GM12873 (cell line): ENCODE results near the gene NOX1.

Experiments
- TF ChIP-seq, protein P1 (sequence below): IDR thresholded peaks from 2 replicates; pipeline ENCODE4 v1.5.1; 2012; ENCODE audit warnings: low read depth, mild to moderate bottlenecking, moderate library complexity, low read length, control low read depth; ENCODE audit not compliant: insufficient read depth; ENCODE audit errors: missing control alignments

The NOX1 gene

DNA sequence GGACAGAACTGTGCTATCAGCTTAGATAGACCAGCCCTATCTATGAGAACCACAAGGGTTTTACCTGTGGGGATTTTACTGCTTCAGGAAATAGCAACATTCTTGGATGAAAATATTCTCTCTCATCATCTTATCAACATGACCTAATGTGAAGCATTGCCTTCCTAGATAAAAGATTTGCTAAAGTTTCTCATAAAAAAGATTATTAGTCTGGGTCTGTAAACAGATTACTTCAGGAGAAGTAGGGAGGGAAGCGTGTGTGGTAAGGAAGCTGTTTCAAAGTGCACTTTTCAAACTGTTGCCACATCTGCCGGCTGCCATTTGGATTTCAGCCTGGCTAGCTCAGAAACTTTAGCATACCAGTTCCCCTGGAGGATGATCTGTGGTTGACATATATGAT lies at the start of gene NOX1:
Gene NOX1, minus strand, starts transcription at position 35 of the 400 bp plus-strand sequence. CDS start 220 bp downstream, outside the sequence.
- TF ChIP-seq, protein P1, sequence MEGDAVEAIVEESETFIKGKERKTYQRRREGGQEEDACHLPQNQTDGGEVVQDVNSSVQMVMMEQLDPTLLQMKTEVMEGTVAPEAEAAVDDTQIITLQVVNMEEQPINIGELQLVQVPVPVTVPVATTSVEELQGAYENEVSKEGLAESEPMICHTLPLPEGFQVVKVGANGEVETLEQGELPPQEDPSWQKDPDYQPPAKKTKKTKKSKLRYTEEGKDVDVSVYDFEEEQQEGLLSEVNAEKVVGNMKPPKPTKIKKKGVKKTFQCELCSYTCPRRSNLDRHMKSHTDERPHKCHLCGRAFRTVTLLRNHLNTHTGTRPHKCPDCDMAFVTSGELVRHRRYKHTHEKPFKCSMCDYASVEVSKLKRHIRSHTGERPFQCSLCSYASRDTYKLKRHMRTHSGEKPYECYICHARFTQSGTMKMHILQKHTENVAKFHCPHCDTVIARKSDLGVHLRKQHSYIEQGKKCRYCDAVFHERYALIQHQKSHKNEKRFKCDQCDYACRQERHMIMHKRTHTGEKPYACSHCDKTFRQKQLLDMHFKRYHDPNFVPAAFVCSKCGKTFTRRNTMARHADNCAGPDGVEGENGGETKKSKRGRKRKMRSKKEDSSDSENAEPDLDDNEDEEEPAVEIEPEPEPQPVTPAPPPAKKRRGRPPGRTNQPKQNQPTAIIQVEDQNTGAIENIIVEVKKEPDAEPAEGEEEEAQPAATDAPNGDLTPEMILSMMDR = no peak

DNA sequence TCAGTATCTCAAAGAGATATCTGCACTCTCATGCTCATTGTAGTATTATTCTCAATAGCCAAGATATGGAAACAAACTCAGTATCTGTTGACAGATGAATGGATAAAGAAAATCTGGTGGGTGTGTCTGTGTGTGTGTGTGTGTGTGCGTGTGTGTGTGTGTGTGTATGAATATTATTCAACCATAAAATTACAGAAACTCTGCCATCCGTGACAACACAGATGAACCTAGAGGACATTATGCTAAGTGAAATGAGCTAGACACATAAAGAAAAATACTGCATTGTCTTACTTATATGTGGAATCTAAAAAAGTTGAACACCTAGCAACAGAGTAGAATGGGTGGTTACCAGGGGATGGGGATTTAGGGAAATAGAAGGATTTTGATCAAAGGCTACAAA lies 41.4 kb upstream of the NOX1 start:
- TF ChIP-seq, protein P1 = no peak

DNA sequence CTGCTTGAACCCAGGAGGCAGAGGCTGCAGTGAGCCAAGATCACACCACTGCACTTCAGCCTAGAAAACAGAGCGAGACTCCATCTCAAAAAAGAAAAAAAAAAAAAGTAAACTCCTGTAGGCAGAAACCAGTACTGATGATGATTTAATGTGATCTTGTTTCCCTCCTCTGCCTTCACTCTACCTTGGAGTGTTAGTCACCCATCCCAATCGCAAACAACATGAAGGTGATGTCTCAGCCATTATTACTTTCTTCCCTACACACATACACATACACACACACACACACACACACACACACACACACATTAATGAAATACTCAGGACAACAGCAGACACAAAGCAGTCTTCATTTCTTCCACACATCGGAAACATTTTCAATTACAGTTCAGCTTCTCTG lies 39.0 kb upstream of the NOX1 start:
- TF ChIP-seq, protein P1 = no peak

DNA sequence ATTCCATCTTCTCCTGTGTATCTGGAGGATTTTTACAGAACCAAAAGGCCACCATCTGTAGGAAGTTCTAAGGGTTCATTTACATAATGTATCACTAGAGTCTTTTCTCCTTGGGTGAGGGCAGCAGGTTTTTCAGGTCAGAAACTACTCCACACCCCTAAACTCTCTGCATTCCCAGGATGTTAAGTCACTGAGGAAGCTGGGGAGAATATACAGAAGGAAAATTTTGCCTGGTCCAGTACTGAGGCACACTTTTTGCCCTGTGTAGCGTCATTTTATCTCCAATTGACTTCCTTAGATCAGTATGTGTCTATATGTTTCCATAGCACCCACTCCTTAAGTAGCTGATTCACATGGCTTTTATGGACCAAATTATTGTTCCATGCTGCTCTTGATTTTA lies 37.6 kb upstream of the NOX1 start:
- TF ChIP-seq, protein P1 = no peak

DNA sequence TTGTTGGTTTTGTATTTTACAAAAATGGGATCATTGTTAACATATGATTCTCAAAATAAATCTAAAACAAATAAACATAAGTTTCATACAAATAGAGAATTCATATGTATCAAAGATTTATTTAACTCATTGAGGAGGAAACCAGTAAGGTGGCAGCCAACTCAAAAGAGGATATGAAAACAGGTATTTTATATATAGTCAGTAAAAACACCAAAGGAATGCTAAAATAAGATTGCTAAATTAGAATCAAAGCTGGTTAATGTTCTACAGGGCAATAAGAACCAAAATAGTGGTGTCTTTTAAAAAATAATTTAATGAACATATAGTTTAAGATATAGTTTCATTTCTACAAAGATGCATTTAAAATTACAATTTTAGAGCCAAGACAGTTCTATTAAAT lies 31.5 kb upstream of the NOX1 start:
- TF ChIP-seq, protein P1 = no peak

DNA sequence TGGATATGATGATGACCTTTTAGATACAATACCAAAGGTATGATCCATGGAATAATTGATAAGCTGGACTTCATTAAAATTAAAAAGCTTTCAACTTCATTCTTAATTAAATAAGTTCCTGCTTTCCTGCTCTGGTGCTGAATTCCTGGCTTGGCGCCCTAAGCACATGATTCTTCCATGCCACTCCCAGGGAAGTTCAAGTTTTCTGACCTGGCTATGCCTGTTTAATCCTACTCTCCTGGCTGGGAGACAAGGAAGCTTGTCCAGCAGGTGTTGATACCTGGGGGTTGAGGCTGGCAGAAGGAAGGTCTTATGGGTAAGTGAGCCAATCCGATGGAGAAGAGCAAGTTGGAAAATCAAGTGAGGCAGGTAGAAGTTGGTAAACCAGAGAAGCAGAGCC lies 30.3 kb upstream of the NOX1 start:
- TF ChIP-seq, protein P1 = no peak

DNA sequence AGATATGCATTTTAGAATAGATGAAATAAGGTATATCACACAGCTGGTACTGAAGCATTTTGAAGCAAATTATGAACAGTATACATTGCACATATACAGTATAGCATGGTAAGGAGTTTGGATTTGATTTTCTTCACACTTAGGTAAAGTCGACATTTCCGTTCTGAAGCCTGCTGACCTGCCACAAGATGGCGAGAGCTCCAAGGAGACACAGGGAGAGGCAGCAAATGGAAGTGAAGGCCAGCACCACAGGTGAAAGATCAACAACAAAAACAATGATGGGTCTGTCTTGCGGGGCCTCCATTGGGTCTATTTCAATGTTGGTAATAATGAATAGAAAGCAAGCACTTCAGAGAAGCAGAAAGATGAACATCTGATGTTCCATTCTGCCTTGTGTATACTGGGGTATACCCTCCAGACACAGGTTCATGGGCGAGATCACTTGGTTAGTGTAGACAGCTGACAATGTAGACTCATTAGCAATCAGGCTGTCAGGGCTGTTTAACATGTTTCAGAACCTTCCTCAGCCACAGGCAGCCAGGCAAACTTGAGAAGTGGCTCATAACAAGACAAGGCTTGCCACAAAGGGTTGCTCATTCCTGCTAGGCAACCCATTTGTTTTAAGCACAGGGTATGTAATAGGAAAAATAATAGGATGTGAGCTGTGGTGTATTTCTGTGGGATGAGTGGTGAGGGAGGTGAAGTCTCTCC lies 21.4 kb upstream of the NOX1 start:
- TF ChIP-seq, protein P1 = peak; percentile 59
